Measurements from ENCODE around the gene PASK. TPM values are rescaled to one million over a fixed set of nuclear protein-coding genes. Genes with fewer than 3 reads are reported as not detected.
A peak's percentile ranks its signal among the peaks of the same experiment; 100 is the strongest.

PASK gene
- total and polyA plus RNA-seq, 10 donors = 8.0 to 35.6 (median 17.6) TPM

DNA sequence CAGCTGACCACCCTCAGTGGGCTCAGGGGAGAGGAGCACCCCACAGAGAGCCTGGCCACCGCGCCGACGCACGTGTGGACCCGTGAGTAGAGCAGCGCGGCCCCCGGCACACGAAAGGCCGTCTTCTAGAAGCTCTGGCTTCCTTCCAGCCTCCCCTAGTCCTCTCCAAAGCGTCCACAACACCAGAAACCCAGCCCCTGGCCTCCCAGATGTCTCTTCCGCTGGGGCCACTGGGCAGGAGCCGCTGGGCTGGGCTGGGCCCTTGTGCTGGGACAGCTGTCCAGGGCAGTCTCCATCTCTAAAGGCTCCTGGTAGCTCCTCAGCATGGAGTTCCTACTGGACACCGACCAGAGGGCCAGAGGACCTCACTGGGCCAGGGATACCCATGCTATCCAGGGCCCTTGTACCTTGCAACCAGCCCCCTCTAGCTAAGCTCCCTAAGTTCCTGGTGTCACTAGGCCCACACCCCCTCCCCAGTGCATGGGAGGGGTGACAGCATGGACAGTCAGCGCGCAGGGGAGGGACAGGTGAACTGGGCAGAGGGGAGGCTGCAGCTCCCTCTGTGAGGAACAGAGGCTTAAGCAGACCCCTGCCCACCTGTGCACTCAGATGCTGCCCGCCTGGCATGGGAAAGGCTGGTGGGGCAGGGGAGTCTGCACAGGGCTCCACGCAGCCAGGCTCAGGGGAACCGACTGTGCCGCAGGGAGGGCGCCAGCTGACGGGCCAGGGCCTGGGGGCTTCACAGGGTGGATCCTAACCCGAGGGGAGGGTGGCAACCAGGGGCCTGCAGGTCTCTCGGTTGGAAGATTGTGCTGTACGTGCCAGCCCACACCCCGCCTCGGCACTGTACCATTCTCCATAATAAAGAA, 80.1 kb downstream of the PASK start:
- intact Hi-C loops (cut with DNase I; ENCODE audit: low total_unique reads) = loop anchor here (10.0 kb wide), 1 partner anchor 214 kb away; no protein-coding TSS in a partner anchor
- peak; percentile 62 for DNase-seq

GRCh38 chr2:241068136-241068941, 80.9 kb downstream of the PASK start:
- Histone ChIP-seq H3K27ac (no peak overlapping the region), H3K27me3 (replicated peaks in 1 of 7) (peaks cover 0 to 10% (median 0%) of the 10 kb centered on the region in 7 donors), H3K36me3 (peaks cover 0 to 86% (median 38%) of the 10 kb centered on the region in 6 donors), H3K9me3 (no peaks in the 10 kb centered on the region), H3K4me3 (no peak overlapping the region), H3K4me1 (peaks cover 0 to 14% (median 6%) of the 10 kb centered on the region in 6 donors)
- TF ChIP-seq CTCF (IDR thresholded peaks at IDR 0.05 in 8 of 11, conservative IDR thresholded peaks at IDR 0.05 in 3 of 11) (no peak), POLR2AphosphoS5 (IDR thresholded peaks at IDR 0.05) (peak in 1 of 3 donors; percentile 24)
- DNase-seq = no peak
- 81 to 89% (median 85%) methylated on average over 24 to 25 of the region's 25 CpGs for WGBS, 5 donors
- intact Hi-C loops (cut with DNase I; ENCODE audit: low total_unique reads) = loop anchor here (10.0 kb wide), 1 partner anchor 214 kb away; no protein-coding TSS in a partner anchor

More for the DNA sequence above, 80.1 kb downstream of the PASK start:
- 91 to 96% (median 95%) methylated on average over 20 to 28 of the region's 28 CpGs for WGBS, 5 donors
- TF ChIP-seq POLR2A (IDR thresholded peaks at IDR 0.05) (no peak), POLR2AphosphoS5 (IDR thresholded peaks at IDR 0.05) (peak in 1 of 3 donors; percentile 2)
- Histone ChIP-seq H3K27me3 (replicated peaks in 1 of 7) (peaks cover 0 to 1% (median 0%) of the 10 kb centered on the region in 7 donors), H3K4me1 (peaks cover 0 to 5% (median 0%) of the 10 kb centered on the region in 6 donors), H3K9me3 (no peaks in the 10 kb centered on the region), H3K36me3 (peaks cover 0 to 95% (median 44%) of the 10 kb centered on the region in 6 donors), H3K27ac (no peak overlapping the region), H3K4me3 (no peak overlapping the region)

DNA sequence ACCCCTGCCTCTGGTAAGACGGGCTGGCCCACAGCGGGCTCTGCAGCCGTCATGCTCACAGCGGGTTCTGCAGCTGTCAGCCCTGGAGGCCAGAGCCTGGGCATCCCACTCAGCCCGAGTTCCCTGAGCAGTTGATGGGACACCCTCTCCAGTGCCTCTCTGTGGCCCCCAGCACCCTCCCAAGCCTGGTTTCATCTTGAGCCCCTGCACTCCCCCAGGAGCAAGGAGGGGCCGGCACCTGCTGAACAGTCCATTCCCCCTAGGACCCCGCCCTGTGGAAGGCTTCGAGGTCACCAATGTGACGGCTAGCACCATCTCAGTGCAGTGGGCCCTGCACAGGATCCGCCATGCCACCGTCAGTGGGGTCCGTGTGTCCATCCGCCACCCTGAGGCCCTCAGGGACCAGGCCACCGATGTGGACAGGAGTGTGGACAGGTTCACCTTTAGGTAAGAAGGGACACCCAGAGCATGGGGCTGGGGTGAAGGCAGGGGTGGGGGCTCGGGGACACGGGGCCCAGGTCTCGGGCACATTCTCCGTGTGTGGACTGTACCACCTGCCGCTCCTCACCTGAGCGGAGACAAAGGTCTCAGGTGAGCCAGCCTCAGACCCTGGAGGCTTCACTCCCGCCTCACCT, 81.7 kb downstream of the PASK start:
- H3K36me3 ChIP-seq = peaks cover 0 to 79% (median 38%) of the 10 kb centered on the region in 6 donors
- H3K4me1 ChIP-seq = peaks cover 0 to 19% (median 8%) of the 10 kb centered on the region in 6 donors
- DNase-seq = no peak
- TF ChIP-seq POLR2AphosphoS5 (IDR thresholded peaks at IDR 0.05) = no peak
- TF ChIP-seq CTCF (IDR thresholded peaks at IDR 0.05 in 8 of 11, conservative IDR thresholded peaks at IDR 0.05 in 3 of 11) = no peak
- TF ChIP-seq POLR2A (IDR thresholded peaks at IDR 0.05) = no peak
- H3K4me3 ChIP-seq = no peak overlapping the region
- H3K27ac ChIP-seq = no peak overlapping the region
- H3K9me3 ChIP-seq = no peaks in the 10 kb centered on the region
- peaks cover 0 to 12% (median 0%) of the 10 kb centered on the region in 7 donors for H3K27me3 ChIP-seq (replicated peaks in 1 of 7)
- 90 to 97% (median 93%) methylated on average over 13 to 21 of the region's 21 CpGs for WGBS, 5 donors
- intact Hi-C loops (cut with DNase I; ENCODE audit: low total_unique reads) = loop anchor here (10.0 kb wide), 1 partner anchor 213 kb away; no protein-coding TSS in a partner anchor

GRCh38 chr2:241066893-241067341, 82.4 kb downstream of the PASK start:
- H3K4me3 ChIP-seq = no peak overlapping the region
- H3K9me3 ChIP-seq = no peaks in the 10 kb centered on the region
- H3K27ac ChIP-seq = no peak overlapping the region
- peaks cover 0 to 19% (median 8%) of the 10 kb centered on the region in 6 donors for H3K4me1 ChIP-seq
- peaks cover 0 to 72% (median 35%) of the 10 kb centered on the region in 6 donors for H3K36me3 ChIP-seq
- WGBS, 5 donors = 87 to 94% (median 91%) methylated on average over 7 to 15 of the region's 15 CpGs
- no peak for DNase-seq
- intact Hi-C loops (cut with DNase I; ENCODE audit: low total_unique reads) = loop anchor here (10.0 kb wide), 1 partner anchor 212 kb away; no protein-coding TSS in a partner anchor
- no peak for TF ChIP-seq POLR2A (IDR thresholded peaks at IDR 0.05)
- TF ChIP-seq CTCF (IDR thresholded peaks at IDR 0.05 in 8 of 11, conservative IDR thresholded peaks at IDR 0.05 in 3 of 11) = no peak
- TF ChIP-seq POLR2AphosphoS5 (IDR thresholded peaks at IDR 0.05) = no peak
- H3K27me3 ChIP-seq (replicated peaks in 1 of 7) = peaks cover 0 to 12% (median 0%) of the 10 kb centered on the region in 7 donors

Measured in spleen (tissue), 11 donors.